ENCODE measurements around the gene CCN6.
"Not testable (repeated sequence)": the region's sequence is repeated elsewhere in the genome, so short reads cannot be mapped to it uniquely, and the experiment has no call there.

CCN6 gene

GRCh38 chr6:112030206-112030960 lies 23.5 kb upstream of the CCN6 start:
- no peak for DNase-seq

GRCh38 chr6:112030961-112031660 lies 22.8 kb upstream of the CCN6 start:
- no peak for DNase-seq

GRCh38 chr6:112031960-112032359 lies 21.9 kb upstream of the CCN6 start:
- DNase-seq, result no peak

- no peak for DNase-seq
These were observed 21.2 kb upstream of the CCN6 start for GRCh38 chr6:112032728-112033127.

- no peak for DNase-seq
These were observed 19.9 kb upstream of the CCN6 start for GRCh38 chr6:112033791-112034615.

- no peak for DNase-seq
These were observed 19.3 kb upstream of the CCN6 start for GRCh38 chr6:112034616-112034995.

GRCh38 chr6:112036088-112036637 lies 17.7 kb upstream of the CCN6 start:
- no peak for DNase-seq

- DNase-seq, result peak; percentile 74
These were observed 16.1 kb upstream of the CCN6 start for GRCh38 chr6:112037783-112038216.

GRCh38 chr6:112038268-112038667 lies 15.6 kb upstream of the CCN6 start:
- no peak for DNase-seq

GRCh38 chr6:112038756-112039430 lies 15.0 kb upstream of the CCN6 start:
- no peak for DNase-seq

GRCh38 chr6:112039431-112039770 lies 14.5 kb upstream of the CCN6 start:
- no peak for DNase-seq

- DNase-seq, result peak; percentile 21
These were observed 12.9 kb upstream of the CCN6 start for GRCh38 chr6:112040956-112041355.

GRCh38 chr6:112041535-112041934 lies 12.4 kb upstream of the CCN6 start:
- no peak for DNase-seq

- DNase-seq, result peak; percentile 77
These were observed 10.6 kb upstream of the CCN6 start for GRCh38 chr6:112043032-112044007.

- DNase-seq, result no peak
These were observed 9.7 kb upstream of the CCN6 start for GRCh38 chr6:112044196-112044595.

- DNase-seq, result no peak
These were observed 9.0 kb upstream of the CCN6 start for GRCh38 chr6:112044856-112045255.

- DNase-seq, result not testable (repeated sequence)
These were observed 6.4 kb upstream of the CCN6 start for GRCh38 chr6:112047523-112047922.

GRCh38 chr6:112049026-112049799 lies 4.7 kb upstream of the CCN6 start:
- DNase-seq, result no peak

GRCh38 chr6:112049996-112050395 lies 3.9 kb upstream of the CCN6 start:
- no peak for DNase-seq

- no peak for DNase-seq
These were observed 3.5 kb upstream of the CCN6 start for GRCh38 chr6:112050429-112050828.

- not testable (repeated sequence) for DNase-seq
These were observed 2.6 kb upstream of the CCN6 start for GRCh38 chr6:112051251-112051740.
